Bronchial epithelial cell (primary cell): ENCODE data around the gene ZNF746. TPM values are rescaled to one million over a fixed set of nuclear protein-coding genes. Genes with fewer than 3 reads are reported as not detected.

Experiments used
- DNase-seq: peaks from one replicate; pipeline ENCODE4 v3.0.0-alpha.2; 2010; ENCODE audit warnings: low read depth
- FAIRE-seq: peaks from 2 replicates; lab custom pipeline; 2011; peaks lifted over from hg19 to GRCh38; lab: Jason Lieb, UNC
- H3K27me3 ChIP-seq: 2 replicates; pipeline ENCODE4 v1.5.1; 2011; ENCODE audit warnings: low read length; ENCODE audit not compliant: control insufficient read depth, insufficient read depth
- H3K36me3 ChIP-seq: 2 replicates; pipeline ENCODE4 v1.5.1; 2011; ENCODE audit warnings: low read length; ENCODE audit not compliant: control insufficient read depth, insufficient read depth
- H3K4me3 ChIP-seq: 2 replicates; pipeline ENCODE4 v1.5.1; 2011; ENCODE audit warnings: mild to moderate bottlenecking, low read depth, low read length, control low read depth
- CTCF ChIP-seq: IDR thresholded peaks from 2 replicates; pipeline ENCODE4 v1.5.1; 2011; ENCODE audit warnings: mild to moderate bottlenecking, moderate library complexity, low read length, control low read depth, inconsistent platforms; ENCODE audit not compliant: insufficient read depth, severe bottlenecking
- total RNA-seq: library from RNA; depleted of rRNA; stranded (reverse); fragments of >200 nt; gene quantifications from 2 replicates; pipeline ENCODE4 v1.2.1, GENCODE V29; 2014

ZNF746 gene
- total RNA-seq, 1 donor from 2014 or later, result 15.0 TPM

- no peak for TF ChIP-seq CTCF
- Histone ChIP-seq H3K4me3 (peak overlapping the region; percentile 68), H3K36me3 (peaks cover 5% of the 10 kb centered on the region), H3K27me3 (no peaks in the 10 kb centered on the region)
- DNase-seq (no peak), FAIRE-seq (no peak)
These were observed 37.8 kb downstream of the ZNF746 start for GRCh38 chr7:149459540-149460452.

GRCh38 chr7:149459201-149459539, 38.4 kb downstream of the ZNF746 start:
- Histone ChIP-seq H3K36me3 (peaks cover 7% of the 10 kb centered on the region), H3K27me3 (no peaks in the 10 kb centered on the region), H3K4me3 (peak overlapping the region; percentile 68)
- FAIRE-seq (no peak), DNase-seq (no peak)
- TF ChIP-seq CTCF, result no peak

- DNase-seq, result no peak
- Histone ChIP-seq H3K36me3 (peaks cover 12% of the 10 kb centered on the region), H3K4me3 (no peak overlapping the region), H3K27me3 (no peaks in the 10 kb centered on the region)
- no peak for FAIRE-seq
- TF ChIP-seq CTCF, result no peak
These were observed 39.4 kb downstream of the ZNF746 start for GRCh38 chr7:149458235-149458634.

- peaks cover 12% of the 10 kb centered on the region for H3K36me3 ChIP-seq
- DNase-seq (no peak), FAIRE-seq (no peak)
- no peak for TF ChIP-seq CTCF
- H3K4me3 ChIP-seq, result no peak overlapping the region
- H3K27me3 ChIP-seq, result no peaks in the 10 kb centered on the region
These were observed 39.8 kb downstream of the ZNF746 start for GRCh38 chr7:149457766-149458165.

- H3K27me3 ChIP-seq, result no peaks in the 10 kb centered on the region
- TF ChIP-seq CTCF, result no peak
- H3K4me3 ChIP-seq, result no peak overlapping the region
- peak; percentile 14 for DNase-seq
- peaks cover 12% of the 10 kb centered on the region for H3K36me3 ChIP-seq
- FAIRE-seq, result no peak
These were observed 40.8 kb downstream of the ZNF746 start for GRCh38 chr7:149456506-149457421.
